Ectodermal cell (in vitro differentiated cells): ENCODE data around the gene HYCC1. TPM values are rescaled to one million over a fixed set of nuclear protein-coding genes. Genes with fewer than 3 reads are reported as not detected.
"Not testable (repeated sequence)": the region's sequence is repeated elsewhere in the genome, so short reads cannot be mapped to it uniquely, and the experiment has no call there.

ENCODE experiments used
- H3K27ac ChIP-seq: 2 replicates; pipeline ENCODE4 v1.7.0; 2013; ENCODE audit warnings: mild to moderate bottlenecking, low read depth, low read length; ENCODE audit not compliant: insufficient read depth, poor library complexity, severe bottlenecking
- H3K27me3 ChIP-seq: 2 replicates; pipeline ENCODE4 v1.7.0; 2013; ENCODE audit warnings: mild to moderate bottlenecking, low read length; ENCODE audit not compliant: insufficient read depth, control insufficient read depth, poor library complexity, severe bottlenecking
- H3K36me3 ChIP-seq: one replicate; pipeline ENCODE4 v1.7.0; 2013; ENCODE audit warnings: low read length; ENCODE audit not compliant: control insufficient read depth, insufficient read depth
- H3K4me1 ChIP-seq: one replicate; pipeline ENCODE4 v1.7.0; 2013; ENCODE audit warnings: low read length; ENCODE audit not compliant: control insufficient read depth, insufficient read depth
- H3K4me3 ChIP-seq: 2 replicates; pipeline ENCODE4 v1.7.0; 2013; ENCODE audit warnings: low read depth, low read length, control low read depth; ENCODE audit not compliant: insufficient read depth
- H3K9me3 ChIP-seq: 2 replicates; pipeline ENCODE4 v1.7.0; 2013; ENCODE audit warnings: mild to moderate bottlenecking, low read length, moderate library complexity; ENCODE audit not compliant: control insufficient read depth
- WGBS, 2 experiments: methylation state at CpG; one replicate each; pipeline ENCODE4 v1.1.7; 2013; ENCODE audit warnings: missing lambda C conversion rate in 2 of 2; 5-methylcytosine and 5-hydroxymethylcytosine counted together
- polyA plus RNA-seq, 4 experiments: library from polyadenylated mRNA; stranded (reverse); fragments of 50-300 nt; gene quantifications; one replicate each; pipeline ENCODE4 v1.2.3, GENCODE V29; 2013

The HYCC1 gene
- polyA plus RNA-seq (2013, experiment 1 of 4), result 58.3 TPM
- polyA plus RNA-seq (2013, experiment 2 of 4), result 58.3 TPM
- 39.1 TPM for polyA plus RNA-seq (2013, experiment 3 of 4)
- polyA plus RNA-seq (2013, experiment 4 of 4), result 43.9 TPM

- H3K4me3 ChIP-seq, result peak within 1 kb of the TSS; percentile 86
- no peaks in the 10 kb centered on the region for H3K36me3 ChIP-seq
- no peaks in the 10 kb centered on the region for H3K27me3 ChIP-seq
- peak within 1 kb of the TSS; percentile 83 for H3K27ac ChIP-seq
- no peaks in the 10 kb centered on the region for H3K4me1 ChIP-seq
- 3 to 4% methylated on average over 60 to 61 of the region's 61 CpGs for WGBS, 2 experiments
- H3K9me3 ChIP-seq, result no peaks in the 10 kb centered on the region
Measured at GRCh38 chr7:23013715-23014649, at the start of gene HYCC1. TSS of gene HYCC1 (minus strand) at chr7:23014130. CDS start at chr7:22991111, 23,019 bp downstream.

- no peaks in the 10 kb centered on the region for H3K36me3 ChIP-seq
- no peaks in the 10 kb centered on the region for H3K9me3 ChIP-seq
- WGBS, 2 experiments, result 94 to 97% methylated on average over 7 of the region's 7 CpGs
- H3K27me3 ChIP-seq, result no peaks in the 10 kb centered on the region
- H3K4me1 ChIP-seq, result no peaks in the 10 kb centered on the region
- no peak overlapping the region for H3K4me3 ChIP-seq
- no peak overlapping the region for H3K27ac ChIP-seq
Measured at GRCh38 chr7:23062452-23062851, 48.5 kb upstream of the HYCC1 start.

DNA sequence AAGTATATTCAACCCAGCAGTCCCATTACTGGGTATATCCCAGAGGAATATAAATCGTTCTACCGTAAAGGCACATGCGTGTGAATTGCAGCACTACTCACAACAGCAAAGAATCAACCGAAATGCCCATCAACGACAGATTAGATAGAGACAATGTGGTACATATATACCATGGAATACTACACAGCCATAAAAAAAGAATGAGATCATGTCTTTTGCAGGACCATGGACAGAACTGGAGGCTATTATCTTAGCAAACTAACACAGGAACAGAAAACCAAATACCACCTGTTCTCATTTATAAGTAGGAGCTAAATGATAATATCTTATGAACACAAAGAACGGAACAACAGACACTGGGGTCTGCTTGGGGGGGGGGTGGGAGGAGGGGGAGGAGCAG lies 47.4 kb upstream of the HYCC1 start:
- no peak overlapping the region for H3K27ac ChIP-seq
- WGBS, 2 experiments, result 84 to 89% methylated on average over 5 of the region's 6 CpGs
- H3K4me1 ChIP-seq, result no peaks in the 10 kb centered on the region
- H3K27me3 ChIP-seq, result no peaks in the 10 kb centered on the region
- no peaks in the 10 kb centered on the region for H3K9me3 ChIP-seq
- H3K36me3 ChIP-seq, result no peaks in the 10 kb centered on the region
- H3K4me3 ChIP-seq, result no peak overlapping the region

GRCh38 chr7:23058408-23059096 lies 44.6 kb upstream of the HYCC1 start:
- H3K27me3 ChIP-seq, result no peaks in the 10 kb centered on the region
- no peaks in the 10 kb centered on the region for H3K9me3 ChIP-seq
- H3K4me1 ChIP-seq, result no peaks in the 10 kb centered on the region
- H3K36me3 ChIP-seq, result no peaks in the 10 kb centered on the region
- H3K27ac ChIP-seq, result no peak overlapping the region
- H3K4me3 ChIP-seq, result no peak overlapping the region
- WGBS, 2 experiments, result 90 to 92% methylated on average over 6 of the region's 6 CpGs

DNA sequence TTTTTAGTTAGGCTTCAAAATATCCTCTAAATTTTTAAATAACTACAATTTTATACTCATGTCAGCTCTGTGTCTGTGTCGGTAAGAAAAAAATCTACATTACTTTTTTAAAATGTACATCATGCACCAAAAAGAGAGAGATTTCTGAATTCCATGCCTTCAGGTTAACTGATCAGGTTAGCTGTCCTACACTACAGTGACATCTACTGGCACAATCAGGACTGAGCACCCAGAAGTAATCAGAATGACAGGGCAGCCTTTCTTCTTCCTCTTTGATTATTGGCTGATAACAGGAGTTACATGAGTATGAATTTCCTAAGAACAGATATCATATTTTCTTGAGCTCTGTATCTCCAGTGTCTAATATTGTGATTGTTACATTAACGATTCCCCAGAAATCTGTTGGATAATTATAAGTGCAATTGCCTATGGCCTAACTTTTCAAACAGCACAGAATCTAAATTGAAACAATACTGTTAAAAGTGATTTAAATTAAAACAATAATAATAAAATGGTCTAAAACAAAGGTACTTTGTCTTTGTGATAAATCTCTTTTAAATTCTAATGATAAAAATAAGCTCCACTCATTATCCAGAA lies 41.8 kb upstream of the HYCC1 start:
- Histone ChIP-seq H3K9me3 (no peaks in the 10 kb centered on the region), H3K4me3 (no peak overlapping the region), H3K27ac (no peak overlapping the region), H3K4me1 (no peaks in the 10 kb centered on the region), H3K27me3 (no peaks in the 10 kb centered on the region), H3K36me3 (no peaks in the 10 kb centered on the region)
- 7 to 33% methylated on average over 1 to 2 of the region's 2 CpGs for WGBS, 2 experiments

DNA sequence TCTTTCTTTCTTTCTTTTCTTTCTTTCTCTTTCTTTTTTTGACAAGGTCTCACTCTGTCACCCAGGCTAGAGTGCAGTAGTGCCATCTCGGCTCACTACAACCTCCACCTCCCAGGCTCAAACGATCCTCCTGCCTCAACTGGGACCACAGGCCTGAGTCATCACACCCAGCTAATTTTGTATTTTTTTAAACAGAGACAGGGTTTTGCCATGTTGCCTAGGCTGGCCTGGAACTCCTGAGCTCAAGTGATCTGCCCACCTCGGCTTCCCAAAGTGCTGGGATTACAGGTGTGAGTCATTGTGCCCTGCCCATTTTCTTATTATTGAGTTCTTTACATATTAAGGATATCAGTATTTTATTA lies 37.2 kb upstream of the HYCC1 start:
- not testable (repeated sequence) for H3K27me3 ChIP-seq, H3K4me1 ChIP-seq, H3K9me3 ChIP-seq, H3K36me3 ChIP-seq, H3K4me3 ChIP-seq, H3K27ac ChIP-seq
- WGBS, 2 experiments, result 88 to 92% methylated on average over 3 of the region's 3 CpGs

GRCh38 chr7:23046336-23046735 lies 32.4 kb upstream of the HYCC1 start:
- not testable (repeated sequence) for H3K36me3 ChIP-seq, H3K9me3 ChIP-seq, H3K4me1 ChIP-seq, H3K4me3 ChIP-seq, H3K27me3 ChIP-seq, H3K27ac ChIP-seq
- 92 to 93% methylated on average over 26 to 29 of the region's 29 CpGs for WGBS, 2 experiments

DNA sequence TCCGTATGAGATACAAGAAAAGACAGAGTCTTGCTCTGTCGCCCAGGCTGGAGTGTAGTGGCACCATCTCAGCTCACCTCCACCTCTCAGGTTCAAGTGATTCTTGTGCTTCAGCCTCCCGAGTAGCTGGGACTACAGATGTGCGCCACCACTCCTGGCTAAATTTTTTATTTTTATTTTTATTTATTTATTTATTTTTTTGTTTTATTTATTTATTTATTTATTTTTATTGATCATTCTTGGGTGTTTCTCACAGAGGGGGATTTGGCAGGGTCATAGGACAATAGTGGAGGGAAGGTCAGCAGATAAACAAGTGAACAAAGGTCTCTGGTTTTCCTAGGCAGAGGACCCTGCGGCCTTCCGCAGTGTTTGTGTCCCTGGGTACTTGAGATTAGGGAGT lies 31.2 kb upstream of the HYCC1 start:
- 95 to 99% methylated on average over 3 of the region's 6 CpGs for WGBS, 2 experiments
- H3K27ac ChIP-seq, H3K4me3 ChIP-seq, H3K9me3 ChIP-seq, H3K4me1 ChIP-seq, H3K36me3 ChIP-seq, H3K27me3 ChIP-seq: not testable (repeated sequence)

GRCh38 chr7:23044581-23044980 lies 30.7 kb upstream of the HYCC1 start:
- Histone ChIP-seq H3K4me1 (no peaks in the 10 kb centered on the region), H3K36me3 (no peaks in the 10 kb centered on the region), H3K27ac (no peak overlapping the region), H3K9me3 (no peaks in the 10 kb centered on the region), H3K4me3 (no peak overlapping the region), H3K27me3 (no peaks in the 10 kb centered on the region)
- WGBS, 2 experiments, result 100% methylated on average over 2 of the region's 3 CpGs

DNA sequence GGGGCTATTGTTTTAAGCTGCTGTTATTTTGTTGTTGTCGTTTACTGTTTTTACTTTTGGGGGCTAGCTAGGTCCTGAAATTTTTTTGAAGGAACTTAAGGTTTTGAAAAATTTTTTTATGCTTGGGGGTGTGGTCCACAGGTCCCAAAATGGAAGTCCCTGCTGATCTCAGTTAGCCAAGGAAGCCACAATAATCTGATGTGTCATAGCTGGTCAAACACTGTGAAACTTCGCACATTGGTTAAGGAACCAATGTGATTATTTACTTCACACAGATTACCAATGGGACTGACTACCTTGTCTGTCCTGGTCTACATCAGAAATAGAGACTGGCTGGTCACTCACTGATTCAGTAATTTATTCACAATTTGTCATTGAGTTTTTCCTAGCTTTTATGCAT lies 29.5 kb upstream of the HYCC1 start:
- Histone ChIP-seq H3K9me3 (no peaks in the 10 kb centered on the region), H3K27me3 (no peaks in the 10 kb centered on the region), H3K36me3 (no peaks in the 10 kb centered on the region), H3K27ac (no peak overlapping the region), H3K4me1 (no peaks in the 10 kb centered on the region), H3K4me3 (no peak overlapping the region)
- WGBS, 2 experiments, result 97 to 98% methylated on average over 2 of the region's 2 CpGs
